CD4-positive, alpha-beta T cell treated with Interleukin-17A for 1 hour (primary cell): ENCODE measurements around the gene QRICH2.
"Not testable (repeated sequence)": the region's sequence is repeated elsewhere in the genome, so short reads cannot be mapped to it uniquely, and the experiment has no call there.

Source experiments
- DNase-seq: peaks from one replicate; pipeline ENCODE4 v3.0.0-alpha.2; 2020

The QRICH2 gene

DNA sequence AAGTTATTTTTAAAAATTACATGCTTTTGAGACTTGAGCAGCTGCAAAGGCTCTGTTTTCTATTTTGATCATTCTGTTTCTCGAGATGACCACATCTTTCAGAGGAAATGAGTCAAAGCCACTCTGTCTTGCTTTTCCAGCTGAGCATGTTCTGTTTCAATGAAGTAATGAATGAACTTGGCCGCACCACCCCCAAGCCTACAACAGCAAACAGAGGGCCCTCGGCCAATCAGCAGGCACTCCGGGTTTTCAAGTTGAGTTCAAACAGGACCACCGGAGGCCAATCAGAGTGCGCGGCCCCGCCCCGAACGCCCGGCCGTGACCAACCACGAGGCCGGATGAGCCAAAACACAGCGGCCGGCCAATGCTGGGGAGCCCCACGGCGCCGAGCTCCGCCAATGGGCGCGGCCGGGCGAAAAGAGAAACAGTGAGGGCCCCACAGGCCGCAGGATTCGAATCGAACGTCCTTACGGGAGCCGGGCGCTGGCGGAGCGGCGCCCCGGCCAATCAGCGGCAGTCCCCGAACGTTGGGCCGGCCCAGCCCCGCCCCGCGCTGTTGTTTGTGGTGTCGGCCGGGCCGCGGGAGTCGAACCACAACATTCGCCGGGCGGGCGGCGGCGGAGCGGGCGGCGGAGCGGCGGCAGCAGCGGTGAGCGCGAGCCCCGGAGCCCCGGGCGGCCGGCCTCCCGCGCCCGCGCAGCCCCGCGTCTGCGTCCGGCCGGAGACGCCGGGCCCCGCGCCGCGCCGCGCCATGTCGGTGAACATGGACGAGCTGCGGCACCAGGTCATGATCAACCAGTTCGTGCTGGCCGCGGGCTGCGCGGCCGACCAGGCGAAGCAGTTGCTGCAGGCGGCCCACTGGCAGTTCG is 43.1 kb downstream of the QRICH2 start, which contains the start of gene UBALD2:
Gene UBALD2 (plus strand): TSS at position 594 of the 869 bp plus-strand sequence. CDS start 158 bp downstream, at position 752.
- DNase-seq, result peak; percentile 99

DNA sequence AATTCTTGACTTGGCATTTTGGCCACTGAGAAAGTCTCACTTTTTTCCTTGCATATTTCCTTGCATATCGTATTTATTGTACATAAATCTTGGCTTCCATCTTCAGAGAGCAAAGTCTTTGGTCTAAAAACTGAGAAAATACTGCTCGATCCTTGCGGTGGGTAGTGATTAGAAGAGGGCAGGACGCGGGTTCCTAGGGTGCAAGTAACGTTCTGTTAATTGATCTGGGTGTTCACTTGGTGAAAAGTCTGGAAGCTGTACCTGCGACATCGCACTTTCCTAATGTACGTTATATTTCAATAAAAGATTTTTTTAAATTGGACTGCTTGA is 43.7 kb downstream of the QRICH2 start:
- DNase-seq, result no peak

DNA sequence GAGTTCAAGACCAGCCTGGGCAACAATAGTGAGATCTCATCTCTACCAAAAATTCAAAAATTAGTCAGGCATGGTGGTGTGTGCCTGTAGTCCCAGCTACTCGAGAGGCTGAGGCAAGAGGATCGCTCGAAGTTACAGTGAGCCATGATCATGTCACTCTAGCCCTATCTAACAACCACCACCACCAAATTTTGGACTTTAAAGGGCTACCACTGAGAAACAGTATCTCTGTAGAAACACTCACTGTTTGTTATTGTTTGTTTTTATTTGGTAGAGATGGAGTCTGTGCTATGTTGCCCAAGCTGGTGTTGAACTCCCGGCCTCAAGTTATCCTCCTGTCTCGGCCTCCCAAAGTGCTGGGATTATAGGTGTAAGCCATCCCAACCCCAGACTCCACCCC is 44.2 kb downstream of the QRICH2 start:
- DNase-seq, result no peak

DNA sequence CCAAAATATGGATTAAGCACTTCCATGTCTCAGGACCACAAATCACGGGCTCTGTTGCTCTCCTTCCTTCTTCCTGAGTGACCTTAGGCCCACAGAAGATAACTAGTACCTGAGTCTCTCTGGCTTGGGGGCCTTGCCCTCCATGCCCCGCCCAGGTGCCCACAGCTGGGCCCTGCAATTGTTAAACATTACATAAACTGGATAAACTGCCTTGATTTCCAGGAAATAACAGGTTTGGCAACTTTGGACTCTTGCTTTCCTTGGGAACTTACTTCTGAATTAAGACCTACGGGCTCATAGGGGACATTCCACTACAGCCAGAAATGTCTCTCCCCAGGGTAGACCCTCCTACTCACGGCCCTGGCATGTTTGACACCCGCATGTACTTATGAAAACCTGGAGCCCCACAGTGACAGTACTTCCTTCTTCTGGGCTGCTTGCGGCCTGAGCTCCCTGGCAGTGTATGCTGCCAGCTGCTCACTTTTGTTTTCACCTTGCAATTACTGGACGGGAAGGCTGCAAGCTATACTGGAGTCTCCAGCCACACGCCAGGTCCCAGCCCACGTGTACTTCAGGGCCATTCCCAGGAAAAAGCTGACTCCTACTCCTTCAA is 45.2 kb downstream of the QRICH2 start:
- no peak for DNase-seq

DNA sequence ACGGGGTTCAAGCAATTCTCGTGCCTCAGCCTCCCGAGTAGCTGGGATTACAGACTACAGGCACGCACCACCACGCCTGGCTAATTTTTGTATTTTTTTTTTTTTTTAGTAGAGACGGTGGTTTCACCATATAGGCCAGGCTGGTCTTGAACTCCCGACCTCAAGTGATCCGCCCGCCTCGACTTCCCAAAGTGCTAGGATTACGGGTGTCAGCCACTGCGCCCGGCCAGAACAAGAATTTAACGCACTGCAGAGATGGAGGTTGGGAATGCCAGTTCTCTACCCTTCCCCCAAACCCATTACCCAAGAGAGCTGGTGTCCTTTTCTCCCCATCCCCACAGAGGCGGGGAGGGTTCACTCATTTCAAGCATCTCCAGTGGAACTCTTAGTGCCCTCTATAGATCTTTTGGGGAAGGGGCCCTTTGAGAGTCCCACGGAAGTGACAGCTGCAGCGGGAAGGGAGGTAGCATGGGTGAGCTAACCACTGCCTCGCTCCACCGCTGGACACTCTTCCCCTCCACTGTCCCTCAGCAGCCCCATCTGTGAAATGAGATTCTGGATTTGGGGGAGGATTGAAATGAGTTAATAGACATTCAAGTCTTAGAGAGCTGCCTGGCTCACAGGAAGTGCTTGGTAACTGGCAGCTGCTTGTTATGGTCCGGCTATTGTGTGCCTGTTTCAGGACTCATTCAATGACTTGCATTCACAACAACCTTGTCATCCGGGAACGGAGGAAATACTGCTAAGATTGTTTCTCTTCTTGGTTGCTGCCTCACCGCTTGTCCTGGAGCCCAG is 46.5 kb downstream of the QRICH2 start:
- DNase-seq, result no peak

DNA sequence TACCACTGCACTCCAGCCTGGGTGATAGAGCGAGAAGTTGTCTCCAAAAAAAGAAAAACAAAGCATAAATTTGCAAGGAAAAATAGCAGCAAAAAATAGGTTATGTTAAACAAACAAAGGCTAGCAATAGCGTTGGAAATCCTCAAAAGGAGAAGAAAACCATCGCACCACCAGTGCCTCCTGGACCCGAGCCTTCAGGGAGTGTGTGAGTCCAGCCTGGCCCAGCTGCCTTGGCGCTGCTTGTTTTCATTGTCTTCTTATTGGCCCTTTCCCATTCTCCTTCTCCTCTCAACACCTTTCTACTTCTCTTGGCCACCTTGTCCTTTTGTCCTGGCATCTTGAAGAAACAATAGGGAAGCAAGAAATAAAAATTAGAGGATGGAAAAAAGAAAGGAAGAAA is 47.4 kb downstream of the QRICH2 start:
- no peak for DNase-seq

DNA sequence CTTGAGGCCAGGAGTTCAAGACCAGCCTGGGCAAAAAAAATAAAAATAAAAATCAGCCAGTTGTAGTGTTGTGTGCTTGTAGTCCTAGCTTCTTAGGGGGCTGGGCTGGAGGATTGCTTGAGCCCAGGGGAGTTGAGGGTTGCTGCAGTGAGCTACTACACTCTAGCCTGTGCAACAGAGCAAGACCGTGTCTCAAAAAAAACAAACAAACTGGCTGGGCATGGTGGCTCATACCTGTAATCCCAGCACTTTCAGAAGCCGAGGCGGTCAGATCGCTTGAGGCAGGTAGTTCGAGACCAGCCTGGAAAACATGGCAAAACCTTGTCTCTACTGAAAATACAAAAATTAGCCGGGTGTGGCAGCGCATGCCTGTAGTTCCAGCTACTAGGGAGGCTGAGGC is 47.9 kb downstream of the QRICH2 start:
- DNase-seq, result no peak

DNA sequence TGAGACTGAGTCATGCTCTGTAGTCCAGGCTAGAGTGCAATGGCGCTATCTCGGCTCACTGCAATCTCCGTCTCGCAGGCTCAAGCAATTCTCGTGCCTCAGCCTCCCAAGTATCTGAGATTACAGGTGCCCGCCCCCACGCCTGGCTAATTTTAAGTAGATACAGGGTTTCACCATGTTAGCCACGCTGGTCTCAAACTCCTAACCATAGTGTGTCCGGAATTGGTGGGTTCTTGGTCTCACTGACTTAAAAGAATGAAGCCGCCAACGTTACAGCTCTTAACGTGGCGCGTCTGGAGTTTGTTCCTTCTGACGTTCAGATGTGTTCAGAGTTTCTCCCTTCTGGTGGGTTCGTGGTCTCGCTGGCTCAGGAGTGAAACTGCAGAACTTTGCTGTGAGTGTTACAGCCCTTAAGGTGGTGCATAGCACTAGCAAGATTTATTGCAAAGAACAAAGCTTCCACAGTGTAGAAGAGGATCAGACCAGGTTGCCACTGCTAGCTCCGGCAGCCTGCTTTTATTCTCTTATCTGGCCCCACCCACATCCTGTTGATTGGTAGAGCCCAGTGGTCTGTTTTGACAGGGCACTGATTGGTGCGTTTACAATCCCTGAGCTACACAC is 51.5 kb downstream of the QRICH2 start:
- peak; percentile 76 for DNase-seq

DNA sequence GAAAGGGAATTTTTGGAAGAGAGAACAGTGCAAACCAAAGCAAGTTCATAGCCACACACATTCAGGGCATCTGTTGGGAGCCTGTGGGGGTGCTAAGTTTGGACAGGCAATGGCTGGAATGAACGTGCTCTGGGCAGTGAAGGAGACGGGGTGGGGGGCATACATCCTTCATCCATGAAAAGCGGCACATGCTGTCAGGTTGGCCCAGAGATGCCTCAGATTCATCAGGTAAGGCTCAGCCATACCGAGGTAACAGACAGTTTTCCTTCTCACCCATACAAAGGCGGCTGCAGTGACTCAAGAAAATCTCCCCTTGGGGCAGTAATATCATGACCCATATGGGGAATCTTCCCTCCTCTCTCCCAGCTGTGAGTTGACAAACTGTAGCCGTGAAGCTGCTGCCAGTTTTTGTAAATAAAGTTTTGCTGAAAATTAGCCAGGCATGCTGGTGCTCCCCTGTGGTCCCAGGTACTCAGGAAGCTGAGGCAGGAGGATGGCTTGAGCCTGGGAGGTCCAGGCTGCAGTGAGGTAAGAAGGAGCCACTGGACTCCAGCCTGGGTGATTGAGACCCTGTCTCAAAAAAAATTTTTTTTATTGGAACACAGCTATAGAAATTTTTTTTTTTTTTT is 52.2 kb downstream of the QRICH2 start:
- no peak for DNase-seq

DNA sequence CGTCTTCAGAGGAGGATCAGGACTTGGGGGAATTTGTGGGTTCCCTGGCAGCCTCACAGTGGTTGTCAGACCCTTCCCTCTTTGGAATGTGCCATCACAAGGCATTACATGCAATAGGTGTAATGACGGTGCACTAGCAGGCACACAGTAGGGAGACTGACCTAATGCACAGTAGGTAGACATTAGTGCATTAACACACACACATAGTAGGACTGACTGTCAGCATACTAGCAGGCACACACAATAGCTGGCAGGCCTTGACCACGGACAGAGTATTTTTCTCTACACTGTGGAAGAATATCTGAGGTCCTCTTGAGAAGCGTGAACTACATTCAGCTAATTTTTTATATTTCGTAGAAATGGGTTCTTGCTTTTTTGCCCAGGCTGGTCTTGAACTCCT is 53.8 kb downstream of the QRICH2 start:
- no peak for DNase-seq

DNA sequence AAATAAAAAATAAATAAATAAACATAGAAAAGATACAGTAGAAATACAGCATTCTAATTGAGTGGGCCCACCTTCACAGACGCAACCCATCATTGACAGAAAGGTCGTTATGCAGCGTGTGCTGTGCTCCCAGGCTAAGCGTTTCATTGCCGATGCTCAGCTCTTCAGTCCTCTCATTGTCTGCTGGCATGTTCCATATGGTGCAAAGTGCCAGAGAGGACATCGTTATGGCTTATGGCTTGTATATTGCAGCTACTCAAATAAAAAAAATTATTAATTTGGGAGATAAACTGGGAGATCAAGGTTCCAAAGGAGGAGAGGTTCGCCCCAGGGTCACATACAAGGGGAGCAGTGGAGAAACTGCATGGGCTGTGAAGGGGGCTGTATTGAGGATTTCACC is 54.2 kb downstream of the QRICH2 start:
- DNase-seq, result no peak

DNA sequence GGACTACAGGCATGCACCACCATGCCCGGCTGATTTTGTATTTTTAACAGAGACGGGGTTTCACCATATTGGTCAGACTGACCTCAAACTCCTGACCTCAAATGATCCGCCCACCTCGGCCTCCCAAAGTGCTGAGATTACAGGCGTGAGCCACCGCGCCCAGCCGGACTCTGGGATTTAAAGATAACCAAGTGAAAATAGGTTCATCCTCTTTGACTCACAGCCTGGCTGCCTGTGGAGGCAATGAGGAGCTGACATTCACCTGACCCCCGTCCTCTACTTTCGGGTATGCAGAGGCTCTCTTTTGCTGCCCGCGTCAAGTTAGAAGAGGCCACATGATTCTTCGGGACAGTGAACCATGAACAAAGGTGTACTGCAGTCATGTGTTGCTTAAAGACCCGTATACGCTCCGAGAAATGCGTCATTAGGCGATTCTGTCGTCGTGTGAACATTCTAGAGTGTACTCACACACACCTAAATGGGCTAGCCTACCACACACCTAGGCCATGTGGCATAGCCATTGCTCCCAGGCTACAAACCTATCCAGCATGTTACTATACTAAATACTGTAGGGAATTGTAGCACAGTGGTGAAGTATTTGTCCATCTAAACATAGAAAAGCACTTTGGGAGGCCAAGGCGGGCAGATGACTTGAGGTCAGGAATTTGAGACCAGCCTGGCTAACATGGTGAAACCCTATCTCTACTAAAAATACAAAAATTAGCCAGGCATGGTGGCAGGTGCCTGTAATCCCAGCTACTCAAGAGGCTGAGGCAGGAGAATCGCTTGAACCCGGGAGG is 54.9 kb downstream of the QRICH2 start:
- not testable (repeated sequence) for DNase-seq

DNA sequence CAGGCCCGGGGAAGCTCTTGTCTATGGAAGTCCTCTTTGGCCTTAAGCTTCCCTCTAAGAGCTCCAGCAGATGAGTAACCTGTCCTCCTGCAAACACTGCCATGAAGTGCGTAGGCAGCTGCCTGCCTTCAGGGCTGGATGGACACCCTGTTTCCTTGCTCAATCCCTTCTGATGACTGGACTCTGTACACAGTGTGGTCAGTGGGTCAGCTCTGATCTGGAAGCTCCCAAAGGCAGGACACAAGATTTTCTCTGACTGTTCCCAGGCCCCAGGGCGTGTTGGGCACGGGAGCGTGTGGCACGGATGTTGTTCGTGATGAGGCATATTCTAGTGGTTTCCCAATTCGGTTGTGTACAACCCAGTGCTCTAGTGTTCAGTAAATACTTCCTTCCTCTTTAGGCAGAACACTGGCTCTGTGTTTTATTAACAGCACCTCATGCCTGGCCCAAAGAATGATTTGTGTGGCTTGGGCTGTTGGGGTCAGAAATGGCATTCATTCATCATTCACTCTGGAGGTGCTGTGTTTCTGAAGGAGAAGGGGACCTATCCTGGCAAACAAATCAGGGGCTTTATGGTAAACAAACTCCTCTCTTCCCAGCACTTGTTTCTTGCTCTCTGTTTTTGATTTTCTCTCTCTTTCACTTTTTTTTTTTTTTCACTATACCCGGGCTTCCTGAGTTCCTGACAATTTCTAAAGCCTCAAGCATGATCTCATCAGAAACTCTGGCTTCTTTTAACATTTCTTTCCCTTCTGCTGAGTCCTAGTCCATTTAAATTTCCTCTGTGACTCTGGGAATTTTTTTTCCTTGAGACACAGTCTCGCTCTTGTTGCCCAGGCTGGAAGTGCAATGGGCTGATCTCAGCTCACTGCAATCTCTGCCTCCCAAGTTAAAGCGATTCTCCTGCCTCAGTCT is 55.8 kb downstream of the QRICH2 start:
- DNase-seq, result peak; percentile 55

DNA sequence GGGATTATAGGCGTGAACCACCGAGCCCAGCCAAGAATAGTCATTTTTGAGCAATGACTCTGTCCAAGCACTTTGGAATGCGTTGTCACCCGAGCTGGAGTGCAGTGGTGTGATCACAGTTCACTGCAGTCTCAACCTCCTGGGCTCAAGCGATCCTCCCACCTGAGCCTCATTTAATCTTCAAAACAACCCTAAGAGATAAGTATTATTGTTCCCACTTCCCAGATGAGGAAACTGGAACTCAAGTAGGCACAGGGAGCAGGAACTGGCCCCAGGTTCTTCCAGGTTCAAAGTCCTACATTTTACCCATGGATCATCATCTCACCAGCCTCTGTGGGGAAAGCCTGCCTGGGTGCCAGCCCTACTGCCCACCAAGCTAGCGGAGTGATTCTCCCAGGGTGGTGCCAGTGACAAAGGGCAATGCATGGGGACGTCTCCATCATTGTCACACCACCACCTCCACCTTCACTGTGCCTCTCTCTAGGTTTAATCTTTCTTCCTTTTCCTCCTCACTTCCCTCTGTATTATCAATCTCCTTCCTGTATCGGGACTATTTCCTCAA is 56.5 kb downstream of the QRICH2 start:
- no peak for DNase-seq

DNA sequence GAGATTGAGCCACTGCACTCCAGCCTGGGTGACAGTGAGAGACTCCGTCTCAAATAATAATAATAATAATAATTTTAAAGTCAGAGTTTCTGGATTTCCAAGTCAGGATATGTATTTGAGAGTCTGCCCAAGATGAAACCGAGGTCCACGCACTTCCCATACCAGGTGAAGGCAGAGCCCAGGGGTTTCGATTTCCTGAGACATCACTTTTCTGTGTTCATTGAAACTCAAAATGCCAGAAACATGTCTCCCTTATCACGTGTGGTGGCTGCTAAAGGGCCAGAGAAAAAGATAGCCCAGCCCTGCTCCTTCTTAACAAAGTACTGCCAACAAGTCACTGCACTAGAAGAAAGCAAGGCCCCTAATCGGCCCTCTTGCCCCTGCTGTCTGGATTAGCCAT is 57.9 kb downstream of the QRICH2 start:
- DNase-seq, result no peak

DNA sequence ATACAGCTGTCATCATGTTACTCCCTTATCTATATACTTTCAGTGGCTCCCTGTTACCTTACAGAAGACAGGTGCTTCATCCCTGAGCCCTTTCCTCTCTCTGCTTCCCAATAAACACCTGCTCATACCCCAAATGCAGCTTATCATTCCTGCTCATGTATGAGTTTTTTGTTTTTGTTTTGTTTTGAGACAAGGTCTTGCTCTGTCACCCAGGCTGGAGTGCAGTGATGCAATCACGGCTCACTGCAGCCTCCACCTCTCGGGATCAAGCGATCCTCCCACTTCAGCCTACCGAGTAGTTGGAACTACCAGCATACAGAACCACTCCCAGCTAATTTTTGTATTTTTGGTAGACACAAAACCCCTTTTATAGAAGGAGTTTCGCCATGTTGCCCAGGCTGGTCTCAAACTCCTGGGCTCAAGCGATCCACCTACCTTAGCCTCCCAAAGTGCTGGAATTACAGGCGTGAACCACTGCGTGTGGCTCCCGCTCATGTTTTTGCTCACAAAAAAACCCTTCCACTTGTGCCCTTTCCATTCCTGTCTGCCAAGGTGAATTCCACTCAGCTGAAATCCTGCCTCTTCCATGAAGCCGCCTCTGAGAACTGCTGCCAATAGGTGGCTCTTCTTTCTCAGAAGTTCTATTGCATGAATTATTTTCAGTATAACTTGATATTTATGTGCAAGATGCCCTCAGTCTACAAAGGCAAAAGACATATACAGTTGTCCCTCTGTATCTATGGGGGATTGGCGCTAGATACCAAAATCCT is 59.9 kb downstream of the QRICH2 start:
- no peak for DNase-seq

DNA sequence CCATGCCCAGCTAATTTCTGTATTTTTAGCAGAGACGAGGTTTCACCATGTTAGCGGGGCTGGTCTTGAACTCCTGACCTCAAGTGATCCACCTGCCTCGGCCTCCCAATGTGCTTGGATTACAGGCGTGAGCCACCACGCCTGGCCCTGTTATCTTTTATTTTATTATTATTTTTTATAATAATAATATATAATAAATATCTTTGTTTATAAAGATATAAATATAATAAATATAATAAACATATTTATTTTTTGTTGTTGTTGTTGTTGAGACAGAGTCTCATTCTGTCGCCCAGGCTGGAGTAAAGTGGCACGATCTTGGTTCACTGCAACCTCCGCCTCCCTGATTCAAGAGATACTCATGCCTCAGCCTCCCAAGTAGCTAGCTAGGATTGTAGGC is 60.8 kb downstream of the QRICH2 start:
- no peak for DNase-seq

DNA sequence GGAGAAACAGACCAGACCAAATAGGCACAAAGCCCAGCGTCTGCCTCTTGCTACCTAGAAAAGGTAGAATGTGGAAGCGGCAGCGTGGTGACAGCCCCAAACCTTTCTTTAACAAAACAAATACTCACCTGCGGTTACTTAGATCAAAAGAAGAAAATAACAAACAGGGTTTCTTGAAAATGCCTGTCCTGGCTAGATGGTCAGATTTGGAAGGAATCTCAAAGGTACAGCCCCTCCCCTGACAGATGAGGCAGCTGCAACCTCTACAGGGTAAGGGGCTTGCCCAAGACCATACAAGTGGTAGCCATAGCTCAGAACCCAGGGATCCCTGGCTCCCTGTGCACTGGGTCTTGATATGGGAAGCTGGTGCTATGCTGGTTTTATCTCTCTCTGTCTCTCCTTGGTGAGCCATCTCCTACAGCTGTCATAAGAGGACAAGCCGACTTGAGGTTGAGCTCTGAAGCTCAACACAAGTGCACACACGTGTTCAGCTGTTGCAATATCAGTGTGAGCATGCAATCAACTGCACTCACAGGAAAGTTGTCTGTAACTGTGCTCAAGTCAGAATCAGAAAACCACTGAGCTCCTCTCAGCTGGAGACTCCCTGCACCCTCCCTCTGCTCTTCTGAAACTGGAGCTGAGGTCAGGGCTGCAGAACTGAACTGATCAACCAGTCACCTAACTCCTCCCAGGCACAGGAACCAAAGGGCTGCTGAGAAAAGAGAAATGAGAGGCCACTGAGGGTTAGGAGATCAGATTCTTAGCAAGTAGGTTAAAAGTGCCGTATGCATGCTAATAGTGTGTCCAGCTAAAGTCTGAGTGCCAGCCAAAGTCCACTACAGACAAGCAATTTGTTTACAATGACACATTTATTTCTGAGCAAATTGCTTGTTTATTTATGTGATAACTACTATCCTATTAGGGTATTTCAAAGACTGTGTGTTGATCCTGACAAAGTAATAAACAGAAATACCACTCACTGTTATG is 61.7 kb downstream of the QRICH2 start:
- peak; percentile 52 for DNase-seq
